HFFc6 (cell line): ENCODE results near the gene NKD2. TPM values are rescaled to one million over a fixed set of nuclear protein-coding genes. Genes with fewer than 3 reads are reported as not detected.

Experiments
- DNase-seq: peaks from one replicate; pipeline ENCODE4 v3.0.0-alpha.2; 2018
- H3K27ac Mint-ChIP-seq: 2 replicates; pipeline ENCODE4 v1.8.0; 2020; ENCODE audit warnings: mild to moderate bottlenecking, mixed read lengths
- H3K27me3 Mint-ChIP-seq: 2 replicates; pipeline ENCODE4 v1.8.0; 2021; ENCODE audit warnings: mild to moderate bottlenecking, moderate library complexity, mixed read lengths; ENCODE audit not compliant: insufficient read depth
- H3K36me3 Mint-ChIP-seq: 2 replicates; pipeline ENCODE4 v1.8.0; 2021; ENCODE audit warnings: low read depth, mixed read lengths
- H3K4me1 Mint-ChIP-seq: 2 replicates; pipeline ENCODE4 v1.8.0; 2020; ENCODE audit warnings: low read depth, mixed read lengths
- H3K4me3 Mint-ChIP-seq: 2 replicates; pipeline ENCODE4 v1.8.0; 2020; ENCODE audit warnings: mild to moderate bottlenecking, moderate library complexity, mixed read lengths
- H3K9me3 Mint-ChIP-seq: 2 replicates; pipeline ENCODE4 v1.8.0; 2020; ENCODE audit warnings: mild to moderate bottlenecking, mixed read lengths
- CTCF ChIP-seq: fragments of 200-600 bp; sonication (generic); IDR thresholded peaks from 2 replicates; pipeline ENCODE4 v1.5.0; 2021; ENCODE audit warnings: antibody characterized with exemption, mild to moderate bottlenecking
- total RNA-seq, 6 experiments: library from RNA; stranded (reverse); fragmentation: NEBNext Ultra II Directional; extraction: Animal tissue kit (Norgen Biotek cat#: 25700); gene quantifications; 2 replicates in 1 of 6; 3 replicates in 5 of 6; pipeline ENCODE4 v1.2.3, GENCODE V29; 2021

Gene NKD2
- total RNA-seq, 6 experiments from 2014 or later, result not detected

DNA sequence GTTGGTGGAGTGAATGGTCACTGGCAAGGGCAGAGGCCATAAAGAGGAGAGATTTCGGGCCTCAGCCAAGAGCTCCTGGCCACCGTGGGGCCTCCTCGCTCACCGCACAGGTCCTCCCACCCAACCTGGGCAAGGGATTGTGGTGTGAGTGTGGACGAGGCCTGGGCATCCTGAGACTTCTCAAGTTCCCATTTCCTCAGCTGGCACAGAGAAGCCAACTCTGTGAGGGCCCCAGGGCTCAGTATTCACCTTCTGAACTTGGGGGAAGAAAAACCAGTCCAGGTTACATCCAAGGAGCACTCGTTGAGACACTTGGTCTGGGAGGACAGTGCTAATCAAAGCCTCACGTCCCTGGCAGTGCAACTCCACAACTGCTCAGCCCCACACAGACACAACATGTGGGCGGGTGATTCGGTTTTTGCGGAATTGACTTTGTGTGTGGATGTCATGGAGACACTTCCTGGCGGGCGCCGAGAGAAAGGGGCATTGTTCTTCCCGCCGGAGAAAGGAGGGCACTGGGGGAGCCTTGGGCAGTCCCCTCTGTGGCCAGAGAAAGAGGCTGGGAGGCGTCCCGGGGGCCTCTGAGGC lies 28.5 kb upstream of the NKD2 start:
- Mint-ChIP-seq H3K27me3 (peaks cover 37% of the 10 kb centered on the region), H3K27ac (no peak overlapping the region), H3K9me3 (peaks cover 7% of the 10 kb centered on the region), H3K36me3 (no peaks in the 10 kb centered on the region), H3K4me1 (peaks cover 17% of the 10 kb centered on the region), H3K4me3 (peak overlapping the region; percentile 73)
- no peak for DNase-seq
- no peak for TF ChIP-seq CTCF

DNA sequence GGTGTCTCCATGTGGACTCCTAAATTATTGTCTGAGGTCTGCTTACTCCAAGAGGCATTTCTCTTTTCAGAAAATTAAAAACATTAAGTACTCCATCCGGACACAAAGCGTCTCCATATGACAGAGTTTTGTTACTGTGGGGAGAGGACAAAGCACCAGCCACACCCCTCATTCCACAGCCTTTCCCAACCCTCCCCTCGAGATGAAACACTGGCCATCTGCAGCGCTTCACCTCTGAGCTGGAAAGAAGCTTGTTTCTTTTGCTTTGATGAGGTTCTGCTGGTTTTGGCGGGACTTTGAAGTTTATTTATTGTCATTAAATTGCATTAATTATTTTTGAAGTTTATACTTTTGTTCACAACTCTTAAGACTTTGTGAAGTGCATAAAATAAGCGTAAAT lies 27.6 kb upstream of the NKD2 start:
- Mint-ChIP-seq H3K27me3 (peaks cover 41% of the 10 kb centered on the region), H3K27ac (no peak overlapping the region)

DNA sequence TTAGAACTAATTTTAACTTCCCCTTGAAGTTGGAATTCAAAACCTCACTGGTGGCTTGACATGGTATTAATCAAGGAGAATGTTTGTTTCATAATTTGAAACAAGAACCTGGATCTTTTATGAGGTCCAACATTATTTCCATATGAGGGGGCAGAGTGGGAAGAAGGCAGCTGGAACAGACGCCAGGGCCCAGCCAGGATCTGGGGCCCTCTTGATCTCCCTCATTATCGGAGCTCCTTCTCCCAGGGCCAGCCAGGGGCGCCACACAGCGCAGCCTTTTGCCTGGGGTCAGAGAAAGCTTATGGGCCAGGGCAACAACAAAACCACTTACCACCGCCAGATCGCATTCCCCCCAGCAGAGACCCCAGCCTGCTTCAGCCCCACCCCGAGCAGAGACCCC lies 27.1 kb upstream of the NKD2 start:
- TF ChIP-seq CTCF, result no peak
- H3K36me3 Mint-ChIP-seq, result no peaks in the 10 kb centered on the region
- H3K9me3 Mint-ChIP-seq, result peaks cover 19% of the 10 kb centered on the region
- no peak overlapping the region for H3K4me3 Mint-ChIP-seq
- H3K27ac Mint-ChIP-seq, result no peak overlapping the region
- peaks cover 46% of the 10 kb centered on the region for H3K27me3 Mint-ChIP-seq
- H3K4me1 Mint-ChIP-seq, result peaks cover 17% of the 10 kb centered on the region
- no peak for DNase-seq

More for the DNA sequence above, 27.6 kb upstream of the NKD2 start:
- TF ChIP-seq CTCF, result no peak
- Mint-ChIP-seq H3K36me3 (no peaks in the 10 kb centered on the region), H3K4me3 (peak overlapping the region; percentile 73), H3K4me1 (peaks cover 17% of the 10 kb centered on the region), H3K9me3 (peaks cover 14% of the 10 kb centered on the region)
- no peak for DNase-seq

DNA sequence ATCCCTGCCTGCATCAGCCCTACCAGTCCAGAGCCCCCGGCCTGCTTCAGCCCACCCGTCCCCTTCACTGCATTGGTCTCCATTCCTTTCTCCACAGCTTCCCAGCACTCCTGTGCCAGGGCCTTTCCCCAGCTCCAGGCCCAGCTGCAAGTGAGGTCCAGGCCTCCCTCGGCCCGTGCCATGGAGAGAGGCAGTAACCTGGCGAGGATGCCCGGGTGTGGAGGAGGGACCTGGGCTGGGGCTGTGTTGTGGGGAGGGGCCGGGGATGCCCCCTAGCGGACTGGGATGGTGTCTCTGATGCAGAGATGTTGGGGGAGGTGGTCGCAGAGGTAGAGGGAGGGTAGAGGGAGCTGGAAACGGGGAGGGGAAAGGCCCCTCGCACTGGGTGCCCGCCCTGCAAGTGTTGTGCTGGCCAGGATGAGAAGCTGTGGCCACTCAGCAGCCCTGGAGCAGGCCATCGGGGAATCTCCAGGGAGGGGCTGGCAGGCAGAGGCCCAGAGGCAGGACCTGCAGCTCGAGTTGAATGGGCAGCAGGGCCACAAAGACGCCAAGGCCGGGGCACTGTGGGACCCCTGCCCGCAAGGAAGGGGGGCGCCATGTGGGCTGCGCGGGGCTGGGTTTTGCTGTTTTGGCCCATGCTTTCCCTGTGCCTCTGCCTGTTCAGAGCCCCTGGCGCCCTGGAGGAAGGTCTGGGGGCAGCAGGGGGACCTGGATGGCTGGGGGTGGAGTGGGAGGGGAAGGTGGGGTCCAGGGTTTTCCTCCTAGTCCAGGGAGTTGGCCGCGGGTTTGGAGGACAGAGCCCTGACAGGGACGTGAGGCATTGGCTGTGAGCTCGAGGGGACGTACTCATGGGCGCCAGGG lies 26.0 kb upstream of the NKD2 start:
- Mint-ChIP-seq H3K4me1 (peaks cover 17% of the 10 kb centered on the region), H3K4me3 (no peak overlapping the region), H3K36me3 (no peaks in the 10 kb centered on the region), H3K9me3 (peaks cover 29% of the 10 kb centered on the region), H3K27me3 (peaks cover 52% of the 10 kb centered on the region), H3K27ac (no peak overlapping the region)
- peak; percentile 70 for TF ChIP-seq CTCF
- no peak for DNase-seq

DNA sequence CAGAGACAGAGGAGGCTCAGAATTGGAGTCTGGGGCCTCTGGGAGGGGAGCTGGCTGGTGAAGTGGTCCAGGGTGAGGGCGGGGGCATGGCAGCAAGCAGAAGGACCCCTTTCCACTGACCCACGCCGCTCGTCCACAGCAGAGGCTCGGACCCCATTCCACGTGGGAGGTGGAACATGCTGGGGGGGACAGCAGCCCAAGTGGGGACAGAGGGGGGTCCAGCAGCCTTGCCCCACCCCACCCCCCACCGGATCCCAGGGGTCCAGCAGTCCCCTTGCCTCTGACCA lies 25.4 kb upstream of the NKD2 start:
- TF ChIP-seq CTCF, result no peak
- Mint-ChIP-seq H3K4me1 (peaks cover 17% of the 10 kb centered on the region), H3K27me3 (peaks cover 46% of the 10 kb centered on the region), H3K4me3 (no peak overlapping the region), H3K27ac (no peak overlapping the region), H3K9me3 (peaks cover 35% of the 10 kb centered on the region), H3K36me3 (0 out of 2 replicates have a peak, but pooled peaks cover 4% of the 10 kb centered on the region)
- no peak for DNase-seq
